Measurements from ENCODE around the gene TMEM63C.
A peak's percentile ranks its signal among the peaks of the same experiment; 100 is the strongest.

The TMEM63C gene

DNA sequence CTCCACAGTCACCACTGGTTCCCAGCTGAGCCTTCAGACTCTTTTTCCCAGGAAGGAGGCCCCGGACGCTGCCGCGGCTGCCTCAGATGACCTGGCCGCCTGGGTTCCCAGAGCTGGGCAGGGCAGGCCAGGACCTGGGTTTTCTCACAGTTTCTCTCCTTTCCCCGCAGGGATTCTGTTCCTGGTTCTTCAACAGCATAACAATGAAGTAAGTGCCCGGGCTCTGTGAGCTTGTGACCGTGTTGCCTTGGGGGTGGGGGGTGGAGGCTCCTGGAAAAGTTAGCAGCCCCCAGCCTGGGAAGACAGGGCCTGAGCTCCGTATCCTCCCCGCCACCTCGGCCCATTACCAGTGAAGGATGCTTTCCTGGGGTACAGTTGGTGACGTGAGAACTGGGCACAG, 43.7 kb downstream of the TMEM63C start:
- DNase-seq = no peak

DNA sequence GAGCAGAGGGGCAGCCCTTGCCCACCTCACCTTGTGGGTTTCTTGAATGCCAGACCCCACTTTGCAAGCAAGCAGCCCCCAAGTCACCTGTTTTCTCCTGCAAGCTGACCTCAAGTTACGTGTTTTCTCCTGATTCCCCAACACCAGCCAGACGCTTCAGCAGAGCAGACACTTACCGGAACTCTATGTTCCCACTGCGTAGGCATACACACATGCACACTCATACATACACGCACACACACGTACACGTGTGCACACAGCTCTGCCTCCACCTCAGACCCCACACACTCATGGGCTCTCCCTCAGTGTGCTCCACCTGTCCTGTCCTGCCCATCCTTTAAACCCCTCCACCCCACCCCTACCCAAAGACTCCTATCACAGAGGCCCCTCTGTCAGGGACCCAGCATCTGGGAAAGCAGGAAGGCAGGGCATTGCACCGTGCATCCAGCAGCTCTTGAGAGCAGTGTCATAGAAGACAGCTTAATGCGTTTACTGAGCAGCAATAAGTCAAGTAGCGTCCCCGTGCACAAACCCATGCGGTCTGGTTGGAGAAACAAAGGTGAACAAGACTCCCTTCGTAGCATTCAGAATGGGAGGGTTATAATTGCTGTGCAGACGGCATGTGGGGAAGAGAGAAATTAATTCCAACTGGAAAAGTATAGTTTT, 44.4 kb downstream of the TMEM63C start:
- no peak for DNase-seq

DNA sequence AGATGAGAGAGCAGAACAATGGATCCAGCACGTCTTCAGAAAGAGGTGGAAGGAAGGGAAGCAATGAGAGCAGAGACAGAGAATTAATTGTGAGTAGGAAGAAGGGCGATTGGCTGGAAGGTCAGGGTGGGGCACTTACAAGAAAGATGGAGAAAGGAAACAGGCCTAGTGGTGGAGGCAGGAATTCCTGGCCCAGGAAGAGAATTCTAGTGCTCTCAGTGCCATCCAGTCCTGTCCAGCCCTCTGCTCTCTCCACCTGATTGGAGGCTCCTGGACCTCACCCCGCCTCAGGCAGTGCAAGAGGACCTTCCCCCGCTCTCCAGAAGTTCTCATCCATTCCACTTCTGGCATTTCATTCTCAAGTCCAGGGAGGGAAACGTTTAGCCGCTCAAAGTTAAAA, 46.5 kb downstream of the TMEM63C start:
- no peak for DNase-seq

DNA sequence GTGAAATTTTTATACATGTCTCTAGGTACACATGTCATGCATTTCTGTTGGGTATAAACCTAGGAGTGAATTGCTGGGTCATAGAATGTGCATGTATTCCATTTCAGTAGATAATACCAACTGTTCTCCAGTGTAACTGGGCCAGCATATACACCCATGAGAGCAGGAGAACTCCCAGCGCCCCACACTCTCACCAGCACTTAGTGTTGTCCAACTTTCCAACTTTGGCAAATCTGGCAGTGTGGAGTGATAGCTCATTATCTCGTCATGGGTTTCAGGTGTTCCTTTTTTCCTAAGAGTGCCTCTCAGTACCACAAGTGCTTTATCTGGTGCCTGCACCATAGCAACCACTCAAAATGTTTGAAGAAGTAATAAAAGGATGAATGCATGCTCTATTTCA, 49.3 kb downstream of the TMEM63C start:
- DNase-seq = no peak

DNA sequence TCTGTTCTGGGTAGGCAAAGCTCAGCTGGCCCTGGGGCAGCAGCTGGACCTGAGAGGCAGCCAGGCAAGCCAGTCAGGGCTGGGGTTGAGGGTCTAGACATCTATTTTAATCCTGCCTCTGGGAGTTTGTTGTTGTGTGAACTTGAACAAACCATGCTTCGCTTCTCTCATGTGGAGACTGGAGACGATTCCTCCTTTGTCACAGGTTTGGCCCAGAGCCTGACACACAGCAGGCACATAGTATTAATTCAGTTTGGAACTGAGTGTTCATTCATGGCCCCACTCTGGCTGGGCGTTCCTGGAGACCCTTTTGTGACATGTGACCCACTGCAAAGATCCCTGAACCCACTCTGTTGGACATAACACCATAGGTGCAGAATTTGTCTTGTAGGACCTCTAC, 50.1 kb downstream of the TMEM63C start:
- DNase-seq = no peak

DNA sequence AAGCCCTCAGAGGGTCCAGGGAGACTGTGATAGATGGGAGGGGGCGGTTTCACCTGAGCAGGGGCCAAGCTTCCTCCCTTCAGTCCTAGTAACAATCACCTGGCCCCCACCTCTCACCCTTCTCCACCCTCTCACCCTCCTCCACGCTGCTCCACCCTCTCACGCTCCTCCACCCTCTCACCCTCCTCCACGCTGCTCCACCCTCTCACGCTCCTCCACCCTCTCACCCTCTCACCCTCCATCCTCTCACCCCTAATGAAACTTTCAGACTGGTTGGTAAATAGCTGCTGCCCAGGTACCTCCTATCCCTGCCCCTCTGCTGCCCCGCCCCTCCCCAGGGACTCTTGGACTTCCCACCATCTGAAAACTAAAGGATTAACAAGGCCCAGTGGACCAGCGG, 55.2 kb downstream of the TMEM63C start:
- DNase-seq = peak in 1 of 2 experiments; percentile 48

DNA sequence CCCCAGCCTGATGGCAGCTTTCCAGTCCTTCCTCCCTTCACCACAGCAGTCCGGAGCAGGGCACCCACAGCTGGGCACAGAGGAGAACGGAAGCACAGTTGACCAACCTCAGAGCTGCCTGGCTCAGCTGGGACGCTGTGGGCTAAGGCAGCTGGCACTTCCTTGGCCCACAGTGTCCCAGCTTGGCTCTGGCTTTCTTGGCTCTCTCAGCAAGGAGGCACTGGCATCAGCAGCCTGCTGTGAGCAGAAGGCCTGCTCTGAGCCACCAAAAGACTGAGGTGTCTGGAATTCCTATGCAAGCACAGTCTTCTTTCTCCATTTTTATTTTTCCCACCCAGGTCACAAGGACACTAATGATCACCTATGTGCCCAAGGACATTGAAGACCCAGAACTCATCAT, 56.8 kb downstream of the TMEM63C start:
- no peak for DNase-seq

DNA sequence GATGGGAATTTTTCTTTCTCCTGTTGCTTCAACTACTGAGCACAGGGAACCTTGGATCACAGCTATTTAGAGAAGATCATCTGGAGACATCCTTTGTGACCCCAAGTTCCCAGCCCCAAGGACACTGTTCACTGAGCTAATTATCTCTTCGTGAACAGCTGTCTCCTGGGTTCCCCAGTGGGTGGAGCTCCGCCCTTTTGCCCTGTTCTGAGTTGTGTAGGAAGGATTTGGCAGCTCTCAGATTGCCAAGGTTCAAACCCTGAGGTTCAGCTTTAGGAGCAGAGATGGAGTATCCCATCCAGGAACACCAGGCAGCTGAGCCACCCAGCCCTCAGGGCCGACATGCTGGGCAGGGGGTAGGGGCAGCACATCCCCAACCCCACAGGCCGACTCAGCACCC, 57.4 kb downstream of the TMEM63C start:
- DNase-seq = peak; percentile 18 to 73

DNA sequence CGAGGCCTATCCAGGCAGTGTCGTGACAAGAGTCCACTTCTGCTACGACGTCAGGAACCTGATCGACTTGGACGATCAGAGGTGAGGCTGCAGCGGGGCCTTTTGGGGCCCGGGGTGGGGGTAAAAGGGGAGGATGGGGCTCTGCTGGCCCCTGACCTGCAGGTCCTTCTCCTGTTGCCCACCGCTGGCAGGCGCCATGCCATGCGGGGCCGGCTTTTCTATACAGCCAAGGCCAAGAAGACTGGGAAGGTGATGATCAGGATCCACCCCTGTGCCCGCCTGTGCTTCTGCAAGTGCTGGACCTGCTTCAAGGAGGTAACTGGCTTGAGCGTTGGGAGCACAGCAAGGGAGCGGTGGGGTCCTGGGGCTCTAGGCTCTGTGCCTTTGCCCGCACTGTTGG, 57.8 kb downstream of the TMEM63C start:
- DNase-seq = no peak

DNA sequence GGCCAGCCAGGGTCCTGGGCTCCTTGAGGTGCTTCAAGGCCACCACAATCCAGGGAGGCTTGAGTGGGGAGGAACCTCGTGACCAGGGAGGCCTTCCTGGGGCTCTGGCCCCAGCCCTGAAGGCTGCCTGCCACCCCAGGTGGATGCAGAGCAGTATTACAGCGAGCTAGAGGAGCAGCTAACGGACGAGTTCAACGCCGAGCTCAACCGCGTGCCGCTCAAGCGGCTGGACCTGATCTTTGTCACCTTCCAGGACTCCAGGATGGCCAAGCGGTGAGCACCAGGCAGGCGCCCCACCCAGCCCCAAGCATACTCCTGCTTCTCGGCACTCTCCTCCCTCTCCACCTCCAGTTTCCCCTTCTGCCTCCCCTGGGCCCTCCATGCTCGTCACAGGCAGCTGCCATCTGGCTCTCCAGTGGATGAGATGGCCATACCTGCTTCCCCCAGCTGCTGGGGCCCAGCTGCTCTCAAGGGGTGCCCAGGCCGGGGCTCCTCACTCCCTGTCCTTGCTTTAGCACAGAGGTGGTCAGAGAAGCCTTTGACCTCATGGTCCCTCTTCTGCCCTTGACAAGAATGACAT, 58.8 kb downstream of the TMEM63C start:
- peak; percentile 93 to 96 for DNase-seq

DNA sequence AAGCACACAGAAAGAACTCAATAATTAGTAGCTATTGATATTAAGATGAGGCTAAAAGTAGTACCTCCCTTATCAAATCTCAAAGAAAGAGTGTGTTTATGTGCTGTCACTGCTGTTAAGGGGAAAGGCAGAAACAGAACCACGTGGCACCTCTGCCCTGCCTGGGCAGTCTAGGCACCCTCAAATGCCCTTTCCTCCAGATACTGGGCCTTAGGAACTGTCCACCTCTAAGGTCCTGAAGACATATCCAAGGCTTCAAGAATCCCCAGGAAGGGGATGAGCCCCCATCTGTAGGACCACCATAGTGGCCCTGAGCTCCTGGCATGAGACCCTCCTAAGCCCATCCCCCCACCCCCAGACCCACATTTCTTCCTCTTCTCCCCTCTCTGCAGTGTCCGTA, 60.4 kb downstream of the TMEM63C start:
- DNase-seq = no peak

DNA sequence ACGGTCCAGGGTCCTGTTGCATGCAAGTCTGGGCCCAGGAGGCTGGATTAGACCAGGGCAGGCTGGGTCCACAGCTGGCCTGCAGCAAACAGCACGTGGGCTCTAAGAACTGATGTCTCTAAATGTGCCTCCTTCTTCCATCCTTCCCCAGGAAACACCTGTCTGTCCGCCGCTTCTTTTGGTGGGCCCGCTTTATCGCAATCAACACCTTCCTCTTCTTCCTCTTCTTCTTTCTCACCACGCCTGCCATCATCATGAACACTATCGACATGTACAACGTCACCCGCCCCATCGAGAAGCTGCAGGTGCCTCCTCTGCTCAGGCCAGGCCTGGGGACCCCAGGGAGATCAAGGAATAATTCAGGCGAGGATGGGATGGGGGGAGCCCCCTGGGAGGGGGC, 61.2 kb downstream of the TMEM63C start:
- DNase-seq = no peak

DNA sequence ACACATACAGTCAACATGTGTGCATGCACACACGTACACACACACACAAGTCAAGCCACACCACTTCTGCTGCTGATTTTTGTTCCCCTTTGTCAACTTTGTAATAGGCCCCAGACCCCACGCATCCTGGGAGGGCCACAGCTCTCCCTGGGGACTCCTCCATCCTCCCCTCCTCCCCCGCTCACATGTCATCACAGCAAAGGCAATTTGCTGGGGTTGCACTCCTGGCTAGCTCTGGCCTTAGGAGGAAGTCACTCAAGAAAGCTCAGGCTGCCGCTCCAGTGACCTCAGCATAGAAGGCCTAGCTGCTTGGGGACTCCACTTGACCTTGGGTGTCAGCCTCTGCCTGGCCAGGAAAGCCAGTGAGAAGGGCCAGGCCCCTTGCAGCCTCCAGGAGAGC, 62.3 kb downstream of the TMEM63C start:
- DNase-seq = no peak

DNA sequence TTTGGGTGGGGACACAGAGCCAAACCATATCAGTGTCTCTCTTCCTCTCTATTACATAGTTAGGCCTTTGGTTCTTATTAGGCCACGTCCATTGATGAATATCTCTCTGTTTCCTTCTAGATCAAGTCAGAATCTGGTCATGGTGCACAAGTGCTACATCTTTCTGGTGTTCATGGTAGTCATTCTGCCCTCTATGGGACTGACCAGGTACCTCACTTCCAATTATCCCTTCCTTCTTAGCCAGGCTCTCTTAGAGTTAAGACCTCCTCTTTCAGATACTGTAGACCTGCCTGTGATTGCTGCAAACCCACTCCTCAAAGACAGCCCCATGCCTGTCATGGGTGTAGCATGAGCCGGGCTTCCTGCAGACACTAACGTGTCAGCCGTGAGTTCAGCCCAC, 64.2 kb downstream of the TMEM63C start:
- no peak for DNase-seq

DNA sequence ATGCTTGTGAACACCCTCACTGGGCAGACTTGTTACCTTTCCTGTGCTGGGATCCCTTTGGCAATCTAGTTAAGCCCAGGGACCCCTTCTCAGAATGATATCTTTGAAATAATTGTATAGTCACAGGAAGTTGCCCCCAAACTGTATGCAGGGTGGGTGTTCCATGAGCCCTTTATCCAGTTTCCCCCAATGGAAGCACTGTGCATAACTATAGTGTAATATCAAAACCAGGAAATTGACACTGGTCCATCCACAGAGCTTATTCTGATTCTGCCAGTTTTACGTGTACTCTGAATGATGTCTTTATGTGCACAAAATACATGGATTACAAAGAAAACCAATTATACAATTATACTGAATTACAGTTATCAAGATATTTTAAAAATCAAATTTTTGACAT, 65.2 kb downstream of the TMEM63C start:
- no peak for DNase-seq

DNA sequence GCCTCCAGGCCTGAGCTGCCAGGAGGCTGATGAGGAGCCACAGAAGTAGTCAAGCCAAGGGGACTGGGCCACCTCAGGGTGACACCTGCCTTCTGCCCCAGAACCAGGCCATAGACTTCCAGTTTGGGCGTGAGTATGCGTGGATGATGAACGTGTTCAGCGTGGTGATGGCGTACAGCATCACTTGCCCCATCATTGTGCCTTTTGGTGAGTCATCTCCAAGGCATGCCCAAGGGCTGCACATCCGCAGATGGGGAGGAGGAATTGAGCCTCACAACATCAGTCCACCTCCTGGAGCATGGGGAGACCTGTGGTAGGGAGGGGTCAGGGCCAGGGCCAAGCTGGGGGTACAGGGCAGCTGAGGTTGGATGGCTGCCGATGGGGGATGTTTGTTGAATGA, 67.1 kb downstream of the TMEM63C start:
- DNase-seq = no peak

DNA sequence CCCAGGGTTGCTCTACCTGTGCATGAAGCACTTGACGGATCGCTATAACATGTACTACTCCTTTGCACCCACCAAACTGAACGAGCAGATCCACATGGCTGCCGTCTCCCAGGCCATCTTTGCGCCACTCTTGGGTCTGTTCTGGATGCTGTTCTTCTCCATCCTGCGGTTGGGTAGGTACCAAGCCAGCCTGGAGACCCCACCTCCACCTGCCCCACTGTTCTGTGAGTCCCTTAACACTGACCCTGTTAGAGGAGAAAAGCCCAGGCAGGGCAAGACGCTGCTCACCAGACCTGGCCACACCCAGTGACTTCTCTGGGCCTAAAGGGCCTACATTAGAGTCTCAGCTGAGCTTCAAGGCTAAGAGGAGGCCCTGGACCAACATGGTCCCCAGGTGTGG, 67.7 kb downstream of the TMEM63C start:
- DNase-seq = no peak

DNA sequence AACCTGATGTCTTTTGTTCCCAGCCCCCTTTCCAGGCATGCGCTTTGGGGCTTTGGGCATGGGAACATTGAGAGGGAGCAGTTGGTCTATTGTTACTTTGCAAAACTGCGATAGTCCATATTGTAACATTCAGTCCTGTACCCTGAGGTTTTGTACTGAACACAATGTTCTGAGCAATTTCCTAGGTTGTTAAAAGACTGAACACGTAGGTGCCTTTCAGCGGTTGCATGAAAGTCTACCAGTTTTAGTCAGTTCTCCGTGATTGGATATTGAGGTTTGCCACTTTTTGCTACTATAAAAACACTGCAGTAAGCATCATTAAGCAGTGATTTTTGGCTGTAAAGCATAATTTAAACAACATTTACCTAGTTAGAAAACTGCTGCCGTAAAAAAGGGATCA, 69.3 kb downstream of the TMEM63C start:
- DNase-seq = no peak

DNA sequence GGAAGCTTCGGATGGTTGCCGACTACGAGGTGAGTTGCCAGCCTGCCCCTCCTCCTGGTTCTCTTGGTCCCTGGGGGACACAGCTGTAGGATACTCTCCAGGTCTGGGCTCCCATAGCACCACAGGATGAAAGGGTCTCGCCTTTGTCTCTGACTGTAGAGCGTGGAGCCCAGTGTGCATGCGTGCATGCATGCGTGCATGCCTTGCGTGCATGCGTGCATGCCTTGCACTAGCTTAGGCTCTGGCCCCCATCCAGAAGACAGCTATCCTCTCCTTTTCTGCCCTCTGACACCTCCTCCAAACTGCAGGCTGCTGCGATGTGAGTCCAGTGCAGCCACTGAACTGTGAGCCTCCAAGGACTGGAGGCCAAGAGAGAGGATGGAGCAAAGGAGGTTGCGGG, 70.3 kb downstream of the TMEM63C start:
- DNase-seq = no peak

DNA sequence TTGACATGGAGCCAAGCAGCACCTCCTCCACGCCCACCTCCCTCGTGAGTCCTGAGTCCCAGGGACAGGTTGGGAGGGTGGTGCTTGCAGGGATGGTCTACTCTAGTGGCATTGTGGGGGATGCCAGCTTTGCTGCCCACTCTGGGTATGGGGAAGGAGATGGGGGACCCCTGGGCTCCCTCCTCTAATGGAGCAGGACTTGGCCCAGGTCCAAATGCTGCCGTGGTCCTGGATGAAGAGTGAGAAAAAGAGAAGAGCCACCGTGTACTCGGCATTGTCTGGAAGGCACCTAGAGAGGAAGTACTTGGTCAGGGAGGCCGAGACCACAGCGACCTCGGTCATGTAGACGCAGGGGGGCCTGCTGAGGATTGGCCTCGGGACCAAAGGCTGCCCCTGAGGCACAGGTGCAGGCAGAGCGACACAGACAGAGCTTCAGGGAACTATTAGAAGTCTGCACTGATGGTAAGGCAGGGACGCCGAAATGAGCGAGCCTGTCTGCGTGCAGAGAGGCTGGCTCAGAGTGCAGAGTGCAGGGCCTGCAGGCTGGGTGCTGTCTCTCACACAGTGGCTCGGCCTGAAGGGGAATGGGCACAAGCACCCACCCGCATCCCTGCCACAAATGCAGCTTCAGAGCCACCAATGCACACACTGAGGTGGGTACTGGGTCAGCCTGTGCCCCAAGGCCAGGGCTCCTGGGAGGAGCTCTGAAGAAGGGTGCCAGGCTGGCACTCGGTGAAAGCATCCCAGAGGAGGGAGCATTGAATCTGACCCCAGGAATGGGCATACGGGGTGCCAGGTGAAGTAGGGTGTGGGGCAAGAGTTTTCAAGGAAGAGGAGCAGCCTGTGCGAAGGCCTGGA, 72.0 kb downstream of the TMEM63C start:
- no peak for DNase-seq

DNA sequence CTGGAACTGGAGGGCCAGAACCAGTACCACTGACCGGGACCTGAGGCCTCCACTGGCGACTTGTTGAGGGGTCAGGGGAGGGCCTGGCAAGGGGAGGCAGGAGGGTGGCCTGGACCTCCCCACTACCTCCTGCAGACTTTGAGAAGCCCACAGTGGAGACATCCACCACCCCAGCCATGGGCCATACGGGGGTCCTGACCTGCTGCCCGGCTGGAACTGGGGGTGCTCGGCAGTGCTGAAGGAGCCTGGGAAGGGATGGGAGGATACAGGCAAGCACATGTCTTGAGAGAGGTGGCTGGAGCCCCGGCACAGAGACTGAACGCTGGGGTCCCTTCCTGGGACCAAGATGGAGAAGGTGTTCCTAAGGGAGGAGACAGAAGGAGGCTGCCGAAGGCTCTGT, 75.1 kb downstream of the TMEM63C start:
- no peak for DNase-seq

DNA sequence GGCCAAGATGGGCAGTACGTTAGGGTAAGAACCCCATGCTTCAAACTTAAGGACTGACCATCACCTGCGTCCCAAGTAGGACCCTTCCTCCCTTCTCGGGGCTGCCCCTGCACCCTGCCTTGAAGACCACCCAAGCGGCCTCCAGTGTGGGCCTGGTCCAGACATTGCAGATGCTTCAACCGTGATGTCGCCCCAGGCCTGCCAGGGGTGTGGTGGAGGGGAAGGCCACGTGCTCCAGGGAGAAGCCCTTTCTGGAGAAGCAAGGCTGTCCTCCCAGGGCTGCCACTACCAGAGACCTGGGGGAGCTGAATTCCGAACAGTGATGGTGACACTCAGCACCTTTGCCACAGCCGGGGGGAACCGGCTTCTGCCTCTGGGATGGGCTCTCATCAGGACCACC, 76.1 kb downstream of the TMEM63C start:
- DNase-seq = no peak

DNA sequence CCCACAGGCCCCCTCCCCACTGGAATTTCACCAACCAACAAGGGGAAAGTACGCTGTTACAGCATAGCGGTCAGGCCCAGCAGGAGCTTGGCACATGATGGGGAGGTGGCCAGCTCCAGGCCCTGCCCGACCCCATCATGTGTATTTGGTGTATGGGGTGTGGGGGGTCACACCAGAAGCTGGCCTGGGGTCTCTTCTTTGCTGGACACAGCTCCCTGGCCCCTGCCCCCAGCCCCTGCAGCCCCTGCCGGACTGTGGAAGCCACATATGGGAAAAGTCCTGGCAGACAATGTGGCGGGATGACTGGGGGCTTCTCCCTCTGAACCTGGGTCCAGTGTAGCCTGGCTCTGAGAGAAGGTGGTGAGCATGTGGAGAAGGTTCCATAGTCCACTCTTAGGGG, 77.0 kb downstream of the TMEM63C start:
- DNase-seq = no peak

DNA sequence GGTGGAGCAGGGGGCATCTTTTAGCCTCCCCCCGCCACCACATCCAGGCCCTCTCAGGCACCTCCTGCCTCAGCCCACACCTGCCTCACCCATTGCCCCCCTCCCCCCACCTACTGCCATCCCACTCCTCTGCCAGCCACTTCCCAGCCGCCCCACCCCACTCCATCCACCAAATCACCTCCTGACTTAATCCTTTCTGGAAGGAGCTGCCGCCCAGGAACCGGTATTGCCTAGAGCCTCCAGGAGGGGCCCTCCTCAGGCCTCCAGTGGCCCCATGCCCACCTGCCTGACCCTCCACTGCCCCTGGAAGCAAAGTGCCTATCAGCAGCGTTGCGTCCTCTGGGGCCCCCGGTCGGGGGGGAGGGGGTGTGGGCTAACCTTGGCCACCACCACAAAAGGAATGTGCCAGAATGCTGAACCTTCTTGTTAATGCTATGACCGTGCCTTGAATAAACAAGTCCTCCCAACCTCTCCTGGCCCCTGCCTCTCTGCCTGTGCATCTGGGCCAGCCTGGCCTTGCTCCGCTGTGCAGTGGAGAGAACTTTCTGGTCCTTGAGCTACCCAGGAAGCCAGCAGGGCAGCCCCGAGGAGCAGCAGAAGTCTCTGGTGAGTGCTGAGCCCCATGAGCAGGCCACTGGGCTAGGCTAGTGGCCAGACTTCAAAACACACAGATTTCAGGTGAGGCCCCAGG, 77.6 kb downstream of the TMEM63C start:
- DNase-seq = no peak
